ENCODE results near the gene GGA1.
A peak's percentile ranks its signal among the peaks of the same experiment; 100 is the strongest.

Gene GGA1

GRCh38 chr22:37608477-37609239 lies at the start of gene GGA1:
Gene GGA1, plus strand, starts transcription at chr22:37608834. Its CDS starts 27 bp downstream, at chr22:37608861.
- DNase-seq (ENCODE audit: low read depth): peak; percentile 96
- TF ChIP-seq, protein P1, sequence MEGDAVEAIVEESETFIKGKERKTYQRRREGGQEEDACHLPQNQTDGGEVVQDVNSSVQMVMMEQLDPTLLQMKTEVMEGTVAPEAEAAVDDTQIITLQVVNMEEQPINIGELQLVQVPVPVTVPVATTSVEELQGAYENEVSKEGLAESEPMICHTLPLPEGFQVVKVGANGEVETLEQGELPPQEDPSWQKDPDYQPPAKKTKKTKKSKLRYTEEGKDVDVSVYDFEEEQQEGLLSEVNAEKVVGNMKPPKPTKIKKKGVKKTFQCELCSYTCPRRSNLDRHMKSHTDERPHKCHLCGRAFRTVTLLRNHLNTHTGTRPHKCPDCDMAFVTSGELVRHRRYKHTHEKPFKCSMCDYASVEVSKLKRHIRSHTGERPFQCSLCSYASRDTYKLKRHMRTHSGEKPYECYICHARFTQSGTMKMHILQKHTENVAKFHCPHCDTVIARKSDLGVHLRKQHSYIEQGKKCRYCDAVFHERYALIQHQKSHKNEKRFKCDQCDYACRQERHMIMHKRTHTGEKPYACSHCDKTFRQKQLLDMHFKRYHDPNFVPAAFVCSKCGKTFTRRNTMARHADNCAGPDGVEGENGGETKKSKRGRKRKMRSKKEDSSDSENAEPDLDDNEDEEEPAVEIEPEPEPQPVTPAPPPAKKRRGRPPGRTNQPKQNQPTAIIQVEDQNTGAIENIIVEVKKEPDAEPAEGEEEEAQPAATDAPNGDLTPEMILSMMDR (conservative IDR thresholded peaks at IDR 0.05; ENCODE audit: low read length): no peak
- H3K4me3 ChIP-seq (ENCODE audit: low read length): peak within 1 kb of the TSS; percentile 83

DNA sequence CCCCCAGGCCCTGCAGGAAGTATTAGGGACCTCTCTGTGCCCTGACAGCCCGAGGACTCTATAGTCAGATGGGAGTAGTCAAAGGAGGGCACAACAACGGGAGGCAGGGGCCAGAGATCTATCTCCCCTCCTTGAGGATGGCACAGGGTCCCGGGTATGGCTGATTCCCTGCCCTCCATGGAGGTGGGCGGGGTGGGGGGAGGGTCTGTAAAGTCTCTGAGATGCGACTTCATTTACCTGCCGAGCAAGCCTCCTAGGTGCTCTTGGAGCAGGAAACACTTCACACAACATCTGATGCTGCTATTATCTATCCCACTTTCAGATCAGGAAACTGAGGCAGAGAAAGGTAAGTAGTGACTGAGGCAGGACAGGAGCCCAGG lies 49.1 kb upstream of the GGA1 start:
- no peak for DNase-seq (ENCODE audit: low read depth)
- TF ChIP-seq, protein P1 (conservative IDR thresholded peaks at IDR 0.05; ENCODE audit: low read length): no peak
- peak overlapping the region; percentile 59 for H3K4me3 ChIP-seq (ENCODE audit: low read length)

- peak; percentile 64 for DNase-seq (ENCODE audit: low read depth)
Measured at GRCh38 chr22:37559901-37560607, 48.6 kb upstream of the GGA1 start, which contains the start of gene CDC42EP1. Gene CDC42EP1, plus strand, starts transcription at chr22:37560480. Its CDS starts 5,870 bp downstream, at chr22:37566350.

DNA sequence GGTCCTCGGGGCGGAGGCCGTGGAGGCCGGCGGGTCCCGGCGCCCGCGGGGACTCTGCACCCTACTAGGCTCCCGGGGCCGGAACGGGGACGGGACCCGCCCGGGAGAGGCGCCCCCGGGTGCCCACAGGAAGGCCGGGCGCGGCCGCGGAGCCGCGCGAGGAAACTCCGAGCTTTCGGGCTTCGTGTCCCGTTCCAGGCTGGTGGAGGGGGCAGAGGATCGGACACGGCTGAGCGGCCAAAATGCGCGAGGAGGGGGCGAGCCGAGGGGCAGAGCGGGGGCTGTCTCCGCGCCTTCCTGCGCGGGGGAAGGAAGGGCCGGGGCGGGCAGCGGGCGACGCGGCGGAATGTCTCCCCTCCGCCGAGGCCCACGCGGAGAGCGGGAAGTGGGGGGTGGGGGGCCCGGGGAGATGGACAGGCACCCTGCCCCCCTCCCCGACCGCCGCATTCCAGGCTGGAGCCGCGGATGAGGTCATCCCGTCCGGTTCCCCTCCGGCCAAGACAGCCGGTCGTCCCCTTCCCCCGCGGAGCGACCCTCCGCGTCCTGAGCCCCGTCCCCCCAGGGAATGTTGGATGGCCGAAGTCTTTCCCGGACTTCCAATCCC lies 47.9 kb upstream of the GGA1 start:
- TF ChIP-seq, protein P1 (conservative IDR thresholded peaks at IDR 0.05; ENCODE audit: low read length): no peak
- peak overlapping the region; percentile 88 for H3K4me3 ChIP-seq (ENCODE audit: low read length)
- peak; percentile 66 for DNase-seq (ENCODE audit: low read depth)

More at GRCh38 chr22:37559901-37560607, 48.6 kb upstream of the GGA1 start, which contains the start of gene CDC42EP1:
- H3K4me3 ChIP-seq (ENCODE audit: low read length): peak within 1 kb of the TSS; percentile 88
- TF ChIP-seq, protein P1 (conservative IDR thresholded peaks at IDR 0.05; ENCODE audit: low read length): no peak

- H3K4me3 ChIP-seq (ENCODE audit: low read length): peak overlapping the region; percentile 88
- peak; percentile 83 for DNase-seq (ENCODE audit: low read depth)
- TF ChIP-seq, protein P1 (conservative IDR thresholded peaks at IDR 0.05; ENCODE audit: low read length): peak; percentile 77
Measured at GRCh38 chr22:37561212-37562048, 47.2 kb upstream of the GGA1 start.

DNA sequence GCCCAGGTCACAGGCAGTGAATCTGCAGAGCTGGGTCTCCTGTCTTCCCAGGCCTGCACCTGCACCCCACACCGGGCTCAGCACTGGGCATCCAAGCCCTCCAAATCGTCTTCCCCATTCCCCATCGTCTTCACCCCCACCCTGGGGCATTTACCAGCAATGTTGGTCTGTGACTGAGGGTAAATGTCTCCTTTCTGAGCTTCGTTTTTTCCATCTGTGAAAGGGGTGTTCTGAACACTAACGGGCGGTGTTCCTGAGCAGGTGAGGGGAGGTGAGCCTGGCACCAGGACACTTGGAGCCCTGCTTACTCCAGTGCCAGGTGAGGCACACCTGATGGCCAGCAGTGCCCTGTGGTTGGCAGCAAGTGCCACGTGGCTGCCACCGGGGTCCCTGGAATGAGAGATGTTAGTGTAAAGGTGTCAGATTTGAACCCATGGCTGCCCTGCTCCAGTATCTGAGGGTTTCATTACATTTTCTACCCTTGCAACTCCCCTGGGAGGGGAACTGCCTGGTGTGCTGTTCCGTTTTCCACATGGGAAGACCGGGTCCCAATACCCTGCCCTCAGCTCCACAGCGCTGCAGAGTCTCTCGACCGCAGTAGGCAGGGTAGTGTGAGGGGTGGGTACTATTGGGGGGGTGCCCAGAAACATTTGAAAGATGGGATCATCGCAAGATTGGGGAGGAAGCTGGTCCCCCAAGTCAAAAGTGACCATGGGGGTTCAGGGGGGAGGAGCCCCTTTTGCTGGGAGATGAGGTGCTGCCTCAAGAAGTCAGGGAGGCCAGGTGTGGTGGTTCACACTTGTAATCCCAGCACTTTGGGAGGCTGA lies 46.4 kb upstream of the GGA1 start:
- TF ChIP-seq, protein P1 (conservative IDR thresholded peaks at IDR 0.05; ENCODE audit: low read length): no peak
- no peak for DNase-seq (ENCODE audit: low read depth)
- H3K4me3 ChIP-seq (ENCODE audit: low read length): peak overlapping the region; percentile 88
